Activated naive CD8-positive, alpha-beta T cell treated with anti-CD3 and anti-CD28 coated beads, Interleukin-2, amount 50 U/mL, for 16 hours (primary cell): ENCODE measurements around the gene CISD3.

Source experiments
- DNase-seq: peaks from one replicate; pipeline ENCODE4 v3.0.0-alpha.2; 2020; ENCODE audit warnings: low read depth, low spot score

CISD3 gene

DNA sequence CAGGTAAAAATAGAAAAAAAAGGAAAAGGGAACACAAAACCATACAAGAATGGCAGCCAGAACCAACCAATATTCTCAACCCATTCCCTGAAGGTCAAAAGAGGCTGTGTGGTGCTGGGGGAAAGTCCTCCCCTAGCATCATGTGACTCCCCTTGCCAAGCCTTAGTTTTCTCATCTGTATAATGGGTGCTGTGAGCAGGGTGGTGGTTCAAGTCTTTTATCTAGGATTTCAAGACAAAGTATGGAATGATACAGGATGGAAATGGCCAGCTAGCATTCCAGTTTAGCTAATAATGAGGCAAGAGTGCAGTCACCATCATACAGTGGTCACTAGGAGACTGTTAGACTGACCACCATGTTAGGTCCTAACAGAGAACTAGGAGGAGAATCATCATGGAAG is 43.1 kb downstream of the CISD3 start:
- DNase-seq = no peak

DNA sequence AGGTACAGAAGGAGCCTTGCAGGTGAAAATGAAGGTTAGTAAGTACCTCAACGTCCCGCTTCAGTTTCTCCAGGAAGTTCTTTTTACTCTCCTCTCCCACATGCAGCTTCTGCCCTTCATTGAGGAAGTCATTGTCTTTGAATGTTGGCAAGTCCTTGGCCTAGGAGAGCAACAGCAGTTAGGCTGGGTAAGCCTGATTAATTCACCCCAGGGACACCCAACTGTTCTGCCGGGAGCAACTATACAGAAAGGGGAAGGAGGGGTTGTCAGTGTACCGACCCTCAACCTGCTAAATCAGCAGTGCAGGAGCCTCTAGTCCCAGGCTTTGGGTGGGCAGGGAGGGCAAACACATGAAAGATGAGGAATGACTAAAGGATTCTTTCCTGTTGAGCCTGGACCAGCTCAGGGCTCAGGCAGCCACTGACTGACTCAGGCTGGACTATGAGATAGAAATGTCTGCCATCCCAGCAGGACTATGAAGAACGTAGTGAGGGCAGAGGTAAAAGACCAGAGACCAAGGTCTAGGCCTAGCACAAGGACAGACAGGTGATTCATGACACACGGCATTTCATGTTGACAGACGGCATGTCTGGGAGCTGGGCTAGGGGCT is 47.6 kb downstream of the CISD3 start:
- DNase-seq = no peak

DNA sequence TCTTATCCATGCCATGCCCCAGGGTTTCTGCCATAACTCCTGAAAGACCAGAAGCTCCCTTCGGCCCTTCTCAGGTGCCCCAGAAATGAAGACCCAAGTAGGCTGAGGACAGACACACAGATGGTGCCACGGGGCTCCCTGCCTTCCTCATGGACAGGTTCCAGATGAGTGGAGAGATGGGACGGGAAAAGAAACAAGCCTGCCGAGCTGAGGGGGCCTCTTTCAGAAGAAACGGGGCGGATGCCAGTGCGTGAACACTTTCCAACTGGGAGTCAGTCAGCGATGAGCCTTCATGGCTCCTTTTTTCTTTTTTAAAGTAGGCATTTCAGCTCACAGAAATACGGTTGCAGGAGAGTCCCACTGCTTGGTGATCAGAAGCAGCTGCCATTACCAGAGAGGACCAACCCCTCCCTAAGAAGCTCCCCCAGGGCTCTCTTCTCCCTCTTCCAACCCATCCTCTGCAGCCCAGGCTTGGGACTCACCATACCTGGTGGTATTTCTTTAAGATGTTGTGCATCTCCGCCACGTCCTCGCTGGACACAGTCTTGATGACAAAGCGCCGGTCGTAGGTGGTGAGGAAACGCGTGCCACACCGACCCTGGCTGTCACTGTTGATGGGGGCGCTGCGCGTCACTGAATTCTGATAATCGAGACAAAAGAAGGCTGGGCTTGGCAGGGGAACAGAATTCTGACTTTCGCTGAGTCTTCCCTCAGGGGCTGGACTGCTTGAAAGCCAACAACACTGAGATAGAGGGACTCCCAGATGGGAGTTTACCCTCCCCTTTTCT is 50.0 kb downstream of the CISD3 start:
- DNase-seq = no peak

DNA sequence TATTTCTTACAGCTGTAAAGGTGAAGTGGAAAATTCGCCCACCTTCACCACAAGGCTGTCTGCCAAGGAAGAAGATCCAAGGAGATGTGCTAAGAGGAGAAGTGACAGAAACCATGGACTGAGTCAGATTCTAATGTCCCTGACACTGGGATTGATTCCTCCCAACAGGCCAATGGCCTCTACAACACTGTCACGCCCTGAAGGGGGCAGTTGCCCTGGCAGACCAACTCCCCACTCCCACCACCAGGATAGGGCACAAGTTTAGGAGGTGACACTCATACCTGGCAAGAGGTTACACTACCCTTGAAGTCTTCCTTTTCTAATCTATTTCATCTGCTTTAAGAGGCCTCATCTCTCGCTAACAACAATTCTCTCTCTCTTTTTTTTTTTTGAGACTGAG is 53.1 kb downstream of the CISD3 start:
- DNase-seq = no peak
